Caco-2 (cell line): Measurements from ENCODE around the gene DYNC2H1. TPM values are rescaled to one million over a fixed set of nuclear protein-coding genes. Genes with fewer than 3 reads are reported as not detected.

Experiments used
- BruUV-seq: library from RNA; stranded (reverse); fragments of 400-500 nt; replicated peaks from 2 replicates; lab custom pipeline; 2021; lab: Mats Ljungman, UMichigan
- CTCF ChIA-PET: fragments of 300-600 bp; sonication (Branson Sonifier 250); formaldehyde crosslinking; loops from one replicate; lab custom pipeline; 2022; ENCODE audit warnings: antibody characterized with exemption; lab: Charles Lee
- POLR2A ChIA-PET: fragments of 300-600 bp; sonication (Branson Sonifier 250); formaldehyde crosslinking; loops from one replicate; lab custom pipeline; 2022; ENCODE audit warnings: antibody characterized with exemption; lab: Charles Lee
- DNase-seq, 2 experiments: peaks; one replicate each; pipeline versions ENCODE4 v3.0.0 to v3.0.0-alpha.2; 2020 to 2022
- H3K27me3 ChIP-seq: replicated peaks from 2 replicates; pipeline ENCODE4 v1.6.0; 2011; ENCODE audit warnings: low read length; ENCODE audit not compliant: control insufficient read depth, insufficient read depth
- H3K36me3 ChIP-seq: 2 replicates; pipeline ENCODE4 v1.5.1; 2011; ENCODE audit warnings: low read length; ENCODE audit not compliant: control insufficient read depth, insufficient read depth
- H3K4me1 ChIP-seq: fragments of 250-450 bp; sonication (Bioruptor Pico); 2 replicates; pipeline ENCODE4 v1.5.1; 2020; ENCODE audit warnings: mild to moderate bottlenecking
- H3K4me3 ChIP-seq: 2 replicates; pipeline ENCODE4 v1.5.1; 2011; ENCODE audit warnings: low read depth, mild to moderate bottlenecking, control low read depth, low read length
- H3K9me3 ChIP-seq: fragments of 250-450 bp; sonication (Bioruptor Pico); 2 replicates; pipeline ENCODE4 v1.5.1; 2020; ENCODE audit warnings: mild to moderate bottlenecking, moderate library complexity
- H3K27ac Mint-ChIP-seq: one replicate; pipeline ENCODE4 v1.8.0; 2022; ENCODE audit warnings: mixed read lengths; ENCODE audit not compliant: unreplicated experiment
- H3K27me3 Mint-ChIP-seq: one replicate; pipeline ENCODE4 v1.8.0; 2022; ENCODE audit warnings: mixed read lengths; ENCODE audit not compliant: insufficient read depth, unreplicated experiment
- H3K36me3 Mint-ChIP-seq: one replicate; pipeline ENCODE4 v1.8.0; 2022; ENCODE audit warnings: mild to moderate bottlenecking, mixed read lengths; ENCODE audit not compliant: insufficient read depth, unreplicated experiment
- H3K4me1 Mint-ChIP-seq: one replicate; pipeline ENCODE4 v1.8.0; 2022; ENCODE audit warnings: low read depth, mixed read lengths; ENCODE audit not compliant: unreplicated experiment
- H3K4me3 Mint-ChIP-seq: one replicate; pipeline ENCODE4 v1.8.0; 2022; ENCODE audit warnings: mild to moderate bottlenecking, moderate library complexity, mixed read lengths; ENCODE audit not compliant: unreplicated experiment
- H3K9me3 Mint-ChIP-seq: one replicate; pipeline ENCODE4 v1.8.0; 2022; ENCODE audit warnings: mixed read lengths; ENCODE audit not compliant: unreplicated experiment
- CTCF ChIP-seq, 2 experiments: fragments of 200-600 bp in 1 of 2; IDR thresholded peaks; 1 replicate in 1 of 2; 2 replicates in 1 of 2; pipeline versions ENCODE4 v1.5.1 to v1.8.0; 2011 to 2022; ENCODE audit warnings: antibody characterized with exemption in 1 of 2, control low read depth in 1 of 2, inconsistent platforms in 1 of 2, low read depth in 1 of 2, low read length in 1 of 2, mild to moderate bottlenecking in 1 of 2, moderate library complexity in 1 of 2; ENCODE audit not compliant: insufficient read depth in 1 of 2, severe bottlenecking in 1 of 2, unreplicated experiment in 1 of 2
- intact Hi-C: fragments of 100-400 bp; cut with micrococcal nuclease; formaldehyde crosslinking; loops from one replicate; pipeline ENCODE4 v1.10.0; 2022; ENCODE audit not compliant: unreplicated experiment
- total RNA-seq: library from RNA; stranded (reverse); gene quantifications from 2 replicates; pipeline ENCODE4 v1.2.3, GENCODE V29; 2022

DYNC2H1 gene
- total RNA-seq, 1 experiment from 2014 or later = 6.5 TPM

- intact Hi-C loops = no loop called here
- no peak overlapping the region for H3K27ac Mint-ChIP-seq
- no peak for TF ChIP-seq CTCF (IDR thresholded peaks at IDR 0.05; ENCODE audit: insufficient read depth in 1 of 2, low read depth in 1 of 2, low read length in 1 of 2, severe bottlenecking in 1 of 2, unreplicated experiment in 1 of 2)
- Histone ChIP-seq H3K4me3 (no peak overlapping the region), H3K9me3 (no peaks in the 10 kb centered on the region), H3K27me3 (no peaks in the 10 kb centered on the region), H3K4me1 (no peaks in the 10 kb centered on the region), H3K36me3 (no peaks in the 10 kb centered on the region)
- H3K36me3 Mint-ChIP-seq = no peaks in the 10 kb centered on the region
- no peaks in the 10 kb centered on the region for H3K4me1 Mint-ChIP-seq
- H3K9me3 Mint-ChIP-seq = no peaks in the 10 kb centered on the region
- no peak for DNase-seq
- H3K4me3 Mint-ChIP-seq = no peak overlapping the region
- H3K27me3 Mint-ChIP-seq = no peaks in the 10 kb centered on the region
- BruUV-seq = no TSS peak
- ChIA-PET CTCF (no interaction called here), POLR2A (no interaction called here)
These were observed 344.9 kb downstream of the DYNC2H1 start for GRCh38 chr11:103453915-103454709.

- ChIA-PET CTCF (no interaction called here), POLR2A (no interaction called here)
- H3K27ac Mint-ChIP-seq = no peak overlapping the region
- no peaks in the 10 kb centered on the region for H3K9me3 Mint-ChIP-seq
- H3K9me3 ChIP-seq = no peaks in the 10 kb centered on the region
- no peaks in the 10 kb centered on the region for H3K4me1 ChIP-seq
- no peaks in the 10 kb centered on the region for H3K36me3 ChIP-seq
- no peaks in the 10 kb centered on the region for H3K27me3 Mint-ChIP-seq
- intact Hi-C loops = loop anchor here (2.0 kb wide), 1 partner anchor 136 kb away; no protein-coding TSS in a partner anchor
- DNase-seq = no peak
- no peak for TF ChIP-seq CTCF (IDR thresholded peaks at IDR 0.05; ENCODE audit: insufficient read depth in 1 of 2, low read depth in 1 of 2, low read length in 1 of 2, severe bottlenecking in 1 of 2, unreplicated experiment in 1 of 2)
- no peaks in the 10 kb centered on the region for H3K4me1 Mint-ChIP-seq
- H3K4me3 ChIP-seq = no peak overlapping the region
- H3K4me3 Mint-ChIP-seq = no peak overlapping the region
- no peaks in the 10 kb centered on the region for H3K27me3 ChIP-seq
- no TSS peak for BruUV-seq
- no peaks in the 10 kb centered on the region for H3K36me3 Mint-ChIP-seq
These were observed 355.2 kb downstream of the DYNC2H1 start for GRCh38 chr11:103464420-103464819.

GRCh38 chr11:103465555-103466140 is 356.4 kb downstream of the DYNC2H1 start:
- no peak for TF ChIP-seq CTCF (IDR thresholded peaks at IDR 0.05; ENCODE audit: insufficient read depth in 1 of 2, low read depth in 1 of 2, low read length in 1 of 2, severe bottlenecking in 1 of 2, unreplicated experiment in 1 of 2)
- Mint-ChIP-seq H3K4me1 (no peaks in the 10 kb centered on the region), H3K27ac (no peak overlapping the region), H3K4me3 (no peak overlapping the region), H3K27me3 (no peaks in the 10 kb centered on the region), H3K36me3 (no peaks in the 10 kb centered on the region), H3K9me3 (no peaks in the 10 kb centered on the region)
- Histone ChIP-seq H3K27me3 (no peaks in the 10 kb centered on the region), H3K4me1 (no peaks in the 10 kb centered on the region), H3K9me3 (no peaks in the 10 kb centered on the region), H3K36me3 (no peaks in the 10 kb centered on the region), H3K4me3 (no peak overlapping the region)
- DNase-seq = no peak
- CTCF ChIA-PET = interaction anchor here (0.6 kb wide), 1 partner anchor 153 kb away, joined by 6 read pairs; no protein-coding TSS in a partner anchor
- BruUV-seq = no TSS peak
- POLR2A ChIA-PET = no interaction called here
- intact Hi-C loops = loop anchor here (2.0 kb wide), 1 partner anchor 135 kb away; no protein-coding TSS in a partner anchor
